ENCODE measurements around the gene APIP. TPM values are rescaled to one million over a fixed set of nuclear protein-coding genes. Genes with fewer than 3 reads are reported as not detected.

Gene APIP
- total RNA-seq, 1 experiment from 2014 or later, result 24.3 TPM

GRCh38 chr11:34877375-34877975, 38.7 kb downstream of the APIP start:
- TF ChIP-seq TP53 (CRISPR knock-in tag; IDR thresholded peaks at IDR 0.05), result no peak
- TF ChIP-seq CTCF (IDR thresholded peaks at IDR 0.05), result no peak
- TF ChIP-seq HMGA2 (CRISPR knock-in tag; IDR thresholded peaks at IDR 0.05), result no peak
- no peak for TF ChIP-seq AFF4 (CRISPR knock-in tag; IDR thresholded peaks at IDR 0.05; ENCODE audit: borderline replicate concordance)
- TF ChIP-seq ATF1 (CRISPR knock-in tag; IDR thresholded peaks at IDR 0.05), result no peak
- no peak for TF ChIP-seq MAX (CRISPR knock-in tag; IDR thresholded peaks at IDR 0.05)
- TF ChIP-seq CDX4 (CRISPR knock-in tag; IDR thresholded peaks at IDR 0.05; ENCODE audit: borderline replicate concordance), result no peak
- no peak for TF ChIP-seq MXD4 (CRISPR knock-in tag; IDR thresholded peaks at IDR 0.05; ENCODE audit: borderline replicate concordance)
- no peak for TF ChIP-seq ZNF138 (CRISPR knock-in tag; conservative IDR thresholded peaks at IDR 0.05)
- no peak for TF ChIP-seq ATF3 (CRISPR knock-in tag; conservative IDR thresholded peaks at IDR 0.05)
- no peak for TF ChIP-seq USF1 (CRISPR knock-in tag; IDR thresholded peaks at IDR 0.05)
- no peak for TF ChIP-seq ZNF121 (CRISPR knock-in tag; IDR thresholded peaks at IDR 0.05)
- no peak for TF ChIP-seq NR2C2 (CRISPR knock-in tag; IDR thresholded peaks at IDR 0.05)
- TF ChIP-seq AR (CRISPR knock-in tag; IDR thresholded peaks at IDR 0.05), result no peak
- no peak for TF ChIP-seq ZBTB43 (CRISPR knock-in tag; IDR thresholded peaks at IDR 0.05)
- no peak for TF ChIP-seq ESRRA (CRISPR knock-in tag; IDR thresholded peaks at IDR 0.05; ENCODE audit: borderline replicate concordance)
- ATAC-seq (no peak), DNase-seq (ENCODE audit: low spot score) (no peak)
- POLR2A ChIA-PET, result no interaction called here
- no peaks in the 10 kb centered on the region for H3K27me3 Mint-ChIP-seq (ENCODE audit: low read depth)
- peaks cover 22% of the 10 kb centered on the region for H3K36me3 Mint-ChIP-seq
- H3K4me3 Mint-ChIP-seq, result no peak overlapping the region
- no peak overlapping the region for H3K27ac Mint-ChIP-seq
- no peaks in the 10 kb centered on the region for H3K4me1 Mint-ChIP-seq
- peaks cover 17% of the 10 kb centered on the region for H3K9me3 Mint-ChIP-seq
- CTCF ChIA-PET, result no interaction called here
